Measurements from ENCODE around the gene LDHB.

DNA sequence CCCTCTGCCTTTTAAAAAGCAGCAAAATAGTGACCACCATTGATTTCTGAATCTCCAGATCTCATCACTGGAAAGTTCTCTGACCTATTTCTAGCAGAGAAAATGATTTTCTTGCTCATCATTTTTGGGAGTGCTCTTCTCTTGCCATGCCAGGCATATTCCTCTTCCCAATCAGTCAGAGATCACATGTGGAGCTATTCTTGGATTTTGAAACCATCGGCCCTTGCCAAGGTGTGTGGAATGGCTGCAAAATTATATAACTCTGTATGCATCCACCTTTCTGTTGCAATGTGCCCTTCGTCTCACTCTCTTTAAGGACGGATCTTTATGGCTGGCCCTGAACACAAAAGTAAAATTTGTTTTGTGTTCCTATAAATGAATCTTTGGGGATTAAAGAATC lies 25.5 kb upstream of the LDHB start:
- TF ChIP-seq POLR2A (IDR thresholded peaks at IDR 0.05; ENCODE audit: low read depth, low read length) (no peak), CTCF (IDR thresholded peaks at IDR 0.05 in 2 of 3, conservative IDR thresholded peaks at IDR 0.05 in 1 of 3; ENCODE audit: control insufficient read depth in 2 of 3, extremely low read depth in 1 of 3, insufficient read depth in 1 of 3, low read depth in 3 of 3, low read length in 3 of 3) (no peak), ATF2 (IDR thresholded peaks at IDR 0.05; ENCODE audit: low read length) (no peak), YY1 (IDR thresholded peaks at IDR 0.05; ENCODE audit: low read depth, low read length) (no peak), NFXL1 (IDR thresholded peaks at IDR 0.05; ENCODE audit: borderline replicate concordance) (no peak), POLR2AphosphoS5 (IDR thresholded peaks at IDR 0.05; ENCODE audit: low read length) (no peak), ZNF592 (IDR thresholded peaks at IDR 0.05) (no peak), TCF12 (IDR thresholded peaks at IDR 0.05; ENCODE audit: low read depth, low read length) (no peak), EP300 (IDR thresholded peaks at IDR 0.05; ENCODE audit: borderline replicate concordance in 1 of 2, control insufficient read depth in 1 of 2, low read depth in 2 of 2, low read length in 2 of 2) (no peak), EZH2 (IDR thresholded peaks at IDR 0.05; ENCODE audit: borderline replicate concordance, control insufficient read depth, low read depth, low read length) (no peak), CHD4 (IDR thresholded peaks at IDR 0.05) (no peak)
